ENCODE data around the gene ARHGEF39. TPM values are rescaled to one million over a fixed set of nuclear protein-coding genes. Genes with fewer than 3 reads are reported as not detected.

ARHGEF39 gene
- polyA plus RNA-seq, 1 donor from 2014 or later, result 0.64 TPM

- H3K27me3 Mint-ChIP-seq, result no peaks in the 10 kb centered on the region
- H3K4me3 Mint-ChIP-seq, result no peak overlapping the region
These were observed 35.0 kb upstream of the ARHGEF39 start for GRCh38 chr9:35700031-35700430.

GRCh38 chr9:35698231-35698630 lies 33.2 kb upstream of the ARHGEF39 start:
- Mint-ChIP-seq H3K27ac (peak overlapping the region in 1 of 3 donors; percentile 82), H3K4me3 (no peak overlapping the region), H3K9me3 (no peaks in the 10 kb centered on the region), H3K36me3 (no peaks in the 10 kb centered on the region), H3K4me1 (peaks cover 4 to 8% (median 6%) of the 10 kb centered on the region in 3 donors), H3K27me3 (no peaks in the 10 kb centered on the region)

More at GRCh38 chr9:35700031-35700430, 35.0 kb upstream of the ARHGEF39 start:
- Mint-ChIP-seq H3K27ac (no peak overlapping the region), H3K4me1 (peaks cover 6% of the 10 kb centered on the region in 3 donors), H3K36me3 (peaks cover 1% of the 10 kb centered on the region), H3K9me3 (no peaks in the 10 kb centered on the region)

GRCh38 chr9:35697486-35697885 lies 32.5 kb upstream of the ARHGEF39 start:
- H3K4me3 Mint-ChIP-seq, result no peak overlapping the region
- H3K27me3 Mint-ChIP-seq, result no peaks in the 10 kb centered on the region
- no peaks in the 10 kb centered on the region for H3K36me3 Mint-ChIP-seq
- peaks cover 4 to 8% (median 6%) of the 10 kb centered on the region in 3 donors for H3K4me1 Mint-ChIP-seq
- peak overlapping the region in 1 of 3 donors; percentile 85 for H3K27ac Mint-ChIP-seq
- no peaks in the 10 kb centered on the region for H3K9me3 Mint-ChIP-seq

- Mint-ChIP-seq H3K36me3 (no peaks in the 10 kb centered on the region), H3K9me3 (no peaks in the 10 kb centered on the region), H3K4me3 (peak overlapping the region in 1 of 4 donors; percentile 5), H3K27me3 (no peaks in the 10 kb centered on the region), H3K27ac (peak overlapping the region in 2 of 3 donors; percentile 46 to 85), H3K4me1 (peaks cover 5 to 10% (median 6%) of the 10 kb centered on the region in 3 donors)
These were observed 31.7 kb upstream of the ARHGEF39 start for GRCh38 chr9:35696520-35697215.

- H3K27me3 Mint-ChIP-seq, result no peaks in the 10 kb centered on the region
- H3K4me1 Mint-ChIP-seq, result peaks cover 6 to 12% (median 6%) of the 10 kb centered on the region in 3 donors
- no peaks in the 10 kb centered on the region for H3K9me3 Mint-ChIP-seq
- no peaks in the 10 kb centered on the region for H3K36me3 Mint-ChIP-seq
- H3K27ac Mint-ChIP-seq, result no peak overlapping the region
- H3K4me3 Mint-ChIP-seq, result no peak overlapping the region
These were observed 31.0 kb upstream of the ARHGEF39 start for GRCh38 chr9:35695943-35696401.

- H3K9me3 Mint-ChIP-seq, result no peaks in the 10 kb centered on the region
- H3K4me1 Mint-ChIP-seq, result peaks cover 6 to 12% (median 9%) of the 10 kb centered on the region in 3 donors
- H3K4me3 Mint-ChIP-seq, result peak overlapping the region; percentile 57 to 92 (median 87)
- H3K36me3 Mint-ChIP-seq, result no peaks in the 10 kb centered on the region
- peak overlapping the region in 2 of 3 donors; percentile 65 to 74 for H3K27ac Mint-ChIP-seq
- H3K27me3 Mint-ChIP-seq, result no peaks in the 10 kb centered on the region
These were observed 26.8 kb upstream of the ARHGEF39 start for GRCh38 chr9:35691757-35692301.

GRCh38 chr9:35691334-35691650 lies 26.3 kb upstream of the ARHGEF39 start:
- Mint-ChIP-seq H3K27me3 (no peaks in the 10 kb centered on the region), H3K36me3 (no peaks in the 10 kb centered on the region), H3K9me3 (no peaks in the 10 kb centered on the region), H3K4me3 (peak overlapping the region; percentile 83 to 92 (median 92)), H3K4me1 (peaks cover under 1 to 6% (median 6%) of the 10 kb centered on the region in 3 donors), H3K27ac (peak overlapping the region in 1 of 3 donors; percentile 65)

- Mint-ChIP-seq H3K27ac (peak overlapping the region in 2 of 3 donors; percentile 65 to 73), H3K4me1 (peaks cover 0 to 6% (median 5%) of the 10 kb centered on the region in 3 donors), H3K4me3 (peak overlapping the region; percentile 83 to 92 (median 92)), H3K36me3 (no peaks in the 10 kb centered on the region), H3K9me3 (no peaks in the 10 kb centered on the region), H3K27me3 (no peaks in the 10 kb centered on the region)
These were observed 25.8 kb upstream of the ARHGEF39 start for GRCh38 chr9:35690614-35691333.

GRCh38 chr9:35690294-35690613 lies 25.3 kb upstream of the ARHGEF39 start:
- Mint-ChIP-seq H3K4me1 (peaks cover 0 to 6% (median 5%) of the 10 kb centered on the region in 3 donors), H3K36me3 (no peaks in the 10 kb centered on the region), H3K27ac (peak overlapping the region in 1 of 3 donors; percentile 73)

GRCh38 chr9:35689542-35690293 lies 24.7 kb upstream of the ARHGEF39 start, which contains the start of gene TPM2:
TPM2 (minus strand) TSS chr9:35689925; CDS start chr9:35689817, 108 bp downstream.
- Mint-ChIP-seq H3K36me3 (no peaks in the 10 kb centered on the region), H3K4me1 (peaks cover 0 to 6% (median 4%) of the 10 kb centered on the region in 3 donors), H3K4me3 (peak within 1 kb of the TSS; percentile 83 to 92 (median 92)), H3K27ac (peak within 1 kb of the TSS in 1 of 3 donors; percentile 73), H3K27me3 (no peaks in the 10 kb centered on the region), H3K9me3 (no peaks in the 10 kb centered on the region)

More at GRCh38 chr9:35690294-35690613, 25.3 kb upstream of the ARHGEF39 start:
- Mint-ChIP-seq H3K27me3 (no peaks in the 10 kb centered on the region), H3K9me3 (no peaks in the 10 kb centered on the region), H3K4me3 (peak overlapping the region; percentile 71 to 92 (median 88))

GRCh38 chr9:35688558-35689541 lies 23.9 kb upstream of the ARHGEF39 start:
- H3K9me3 Mint-ChIP-seq, result no peaks in the 10 kb centered on the region
- peak overlapping the region; percentile 30 to 81 (median 70) for H3K4me3 Mint-ChIP-seq
- peaks cover 0 to 6% (median 4%) of the 10 kb centered on the region in 3 donors for H3K4me1 Mint-ChIP-seq
- peaks cover 1% of the 10 kb centered on the region for H3K36me3 Mint-ChIP-seq
- no peaks in the 10 kb centered on the region for H3K27me3 Mint-ChIP-seq
- H3K27ac Mint-ChIP-seq, result peak overlapping the region in 1 of 3 donors; percentile 31

GRCh38 chr9:35687972-35688557 lies 23.1 kb upstream of the ARHGEF39 start:
- Mint-ChIP-seq H3K4me1 (peaks cover 0 to 7% (median 4%) of the 10 kb centered on the region in 3 donors), H3K27me3 (no peaks in the 10 kb centered on the region), H3K27ac (peak overlapping the region in 1 of 3 donors; percentile 31)

GRCh38 chr9:35687306-35687705 lies 22.3 kb upstream of the ARHGEF39 start:
- peaks cover 1% of the 10 kb centered on the region for H3K36me3 Mint-ChIP-seq
- H3K27ac Mint-ChIP-seq, result no peak overlapping the region
- no peaks in the 10 kb centered on the region for H3K9me3 Mint-ChIP-seq
- H3K4me1 Mint-ChIP-seq, result peaks cover 0 to 9% (median 5%) of the 10 kb centered on the region in 3 donors
- peak overlapping the region in 1 of 4 donors; percentile 64 for H3K4me3 Mint-ChIP-seq
- H3K27me3 Mint-ChIP-seq, result no peaks in the 10 kb centered on the region

More at GRCh38 chr9:35687972-35688557, 23.1 kb upstream of the ARHGEF39 start:
- H3K36me3 Mint-ChIP-seq, result peaks cover 1% of the 10 kb centered on the region
- no peaks in the 10 kb centered on the region for H3K9me3 Mint-ChIP-seq
- H3K4me3 Mint-ChIP-seq, result peak overlapping the region in 2 of 4 donors; percentile 5 to 68

All from IgD-negative memory B cell (primary cell).